ENCODE data around the gene PPP1R9A. TPM values are rescaled to one million over a fixed set of nuclear protein-coding genes. Genes with fewer than 3 reads are reported as not detected.

PPP1R9A gene
- total RNA-seq, 1 donor from 2014 or later, result 0.85 TPM

- TF ChIP-seq, protein P1, sequence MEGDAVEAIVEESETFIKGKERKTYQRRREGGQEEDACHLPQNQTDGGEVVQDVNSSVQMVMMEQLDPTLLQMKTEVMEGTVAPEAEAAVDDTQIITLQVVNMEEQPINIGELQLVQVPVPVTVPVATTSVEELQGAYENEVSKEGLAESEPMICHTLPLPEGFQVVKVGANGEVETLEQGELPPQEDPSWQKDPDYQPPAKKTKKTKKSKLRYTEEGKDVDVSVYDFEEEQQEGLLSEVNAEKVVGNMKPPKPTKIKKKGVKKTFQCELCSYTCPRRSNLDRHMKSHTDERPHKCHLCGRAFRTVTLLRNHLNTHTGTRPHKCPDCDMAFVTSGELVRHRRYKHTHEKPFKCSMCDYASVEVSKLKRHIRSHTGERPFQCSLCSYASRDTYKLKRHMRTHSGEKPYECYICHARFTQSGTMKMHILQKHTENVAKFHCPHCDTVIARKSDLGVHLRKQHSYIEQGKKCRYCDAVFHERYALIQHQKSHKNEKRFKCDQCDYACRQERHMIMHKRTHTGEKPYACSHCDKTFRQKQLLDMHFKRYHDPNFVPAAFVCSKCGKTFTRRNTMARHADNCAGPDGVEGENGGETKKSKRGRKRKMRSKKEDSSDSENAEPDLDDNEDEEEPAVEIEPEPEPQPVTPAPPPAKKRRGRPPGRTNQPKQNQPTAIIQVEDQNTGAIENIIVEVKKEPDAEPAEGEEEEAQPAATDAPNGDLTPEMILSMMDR (IDR thresholded peaks at IDR 0.05), result no peak
- no peak overlapping the region for H3K4me3 ChIP-seq
- no peak for DNase-seq (ENCODE audit: low spot score in 2 of 2)
- no peak overlapping the region for H3K27ac ChIP-seq
- intact Hi-C loops (cut with DNase I), result no loop called here
- no peaks in the 10 kb centered on the region for H3K27me3 ChIP-seq
- no peaks in the 10 kb centered on the region for H3K4me1 ChIP-seq
- H3K36me3 ChIP-seq, result no peaks in the 10 kb centered on the region
- no peaks in the 10 kb centered on the region for H3K9me3 ChIP-seq
These were observed 312.9 kb downstream of the PPP1R9A start for GRCh38 chr7:95220328-95220727.

DNA sequence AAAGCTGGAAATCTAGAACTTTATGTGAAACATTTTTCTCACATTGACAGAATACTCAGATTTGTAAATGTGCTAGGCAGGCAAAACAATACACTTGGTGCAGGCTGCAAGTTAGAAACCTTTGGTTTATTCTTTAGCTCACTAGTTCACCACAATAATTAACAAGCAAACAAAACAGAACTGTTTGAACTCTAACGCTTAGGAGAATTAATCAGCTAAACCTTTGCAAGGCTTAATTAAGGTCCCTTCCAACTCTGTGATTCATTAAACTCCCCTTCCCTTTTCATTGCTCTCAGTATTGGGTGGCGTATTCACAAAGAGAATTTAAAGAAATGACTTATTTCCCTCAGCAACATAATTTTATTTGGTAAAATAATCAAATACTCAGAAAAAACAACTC is 317.9 kb downstream of the PPP1R9A start:
- TF ChIP-seq, protein P1 (IDR thresholded peaks at IDR 0.05), result no peak
- H3K4me3 ChIP-seq, result no peak overlapping the region
- DNase-seq (ENCODE audit: low spot score in 2 of 2), result no peak
- H3K4me1 ChIP-seq, result no peaks in the 10 kb centered on the region
- intact Hi-C loops (cut with DNase I), result no loop called here
- H3K36me3 ChIP-seq, result no peaks in the 10 kb centered on the region
- no peaks in the 10 kb centered on the region for H3K9me3 ChIP-seq
- H3K27ac ChIP-seq, result no peak overlapping the region
- no peaks in the 10 kb centered on the region for H3K27me3 ChIP-seq

DNA sequence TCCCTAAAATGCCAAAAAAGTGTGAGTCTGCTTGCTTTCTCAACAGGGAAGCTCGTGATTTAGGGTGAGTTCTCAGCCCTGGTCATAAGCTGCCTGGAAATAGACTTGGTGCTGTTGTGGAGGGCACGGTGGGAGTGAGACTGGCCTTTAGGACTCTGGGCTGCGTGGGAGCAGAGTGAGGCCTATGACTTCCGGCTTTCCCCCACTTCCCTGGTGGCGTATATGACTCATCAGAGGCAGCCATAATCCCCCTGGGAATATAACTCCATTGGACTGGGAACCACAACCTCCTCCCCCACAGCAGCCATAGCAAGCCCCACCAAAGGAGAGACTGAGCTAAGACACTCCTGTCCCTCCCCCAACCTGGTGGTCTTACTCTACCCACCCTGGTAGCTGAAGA is 321.9 kb downstream of the PPP1R9A start:
- Histone ChIP-seq H3K9me3 (no peaks in the 10 kb centered on the region), H3K4me1 (no peaks in the 10 kb centered on the region), H3K27me3 (no peaks in the 10 kb centered on the region), H3K4me3 (no peak overlapping the region), H3K36me3 (no peaks in the 10 kb centered on the region), H3K27ac (no peak overlapping the region)
- intact Hi-C loops (cut with DNase I), result no loop called here
- no peak for DNase-seq (ENCODE audit: low spot score in 2 of 2)
- TF ChIP-seq, protein P1 (IDR thresholded peaks at IDR 0.05), result no peak

- no peaks in the 10 kb centered on the region for H3K4me1 ChIP-seq
- H3K4me3 ChIP-seq, result no peak overlapping the region
- TF ChIP-seq, protein P1 (IDR thresholded peaks at IDR 0.05), result no peak
- no peaks in the 10 kb centered on the region for H3K27me3 ChIP-seq
- intact Hi-C loops (cut with DNase I), result no loop called here
- no peak overlapping the region for H3K27ac ChIP-seq
- H3K36me3 ChIP-seq, result no peaks in the 10 kb centered on the region
- H3K9me3 ChIP-seq, result no peaks in the 10 kb centered on the region
- DNase-seq (ENCODE audit: low spot score in 2 of 2), result no peak
These were observed 331.0 kb downstream of the PPP1R9A start for GRCh38 chr7:95238252-95238943.

GRCh38 chr7:95240921-95241320 is 333.5 kb downstream of the PPP1R9A start:
- no peaks in the 10 kb centered on the region for H3K4me1 ChIP-seq
- intact Hi-C loops (cut with DNase I), result loop anchor here (10.0 kb wide), 1 partner anchor 786 kb away; no protein-coding TSS in a partner anchor

More at GRCh38 chr7:95240921-95241320, 333.5 kb downstream of the PPP1R9A start:
- DNase-seq (ENCODE audit: low spot score in 2 of 2), result no peak
- TF ChIP-seq, protein P1 (IDR thresholded peaks at IDR 0.05), result no peak
- H3K27me3 ChIP-seq, result no peaks in the 10 kb centered on the region
- H3K36me3 ChIP-seq, result no peaks in the 10 kb centered on the region
- H3K27ac ChIP-seq, result no peak overlapping the region
- H3K9me3 ChIP-seq, result no peaks in the 10 kb centered on the region
- H3K4me3 ChIP-seq, result no peak overlapping the region

Measured in ascending aorta (tissue), 2 donors.